ENCODE data around the gene DDX56.

- TF ChIP-seq, protein P1, sequence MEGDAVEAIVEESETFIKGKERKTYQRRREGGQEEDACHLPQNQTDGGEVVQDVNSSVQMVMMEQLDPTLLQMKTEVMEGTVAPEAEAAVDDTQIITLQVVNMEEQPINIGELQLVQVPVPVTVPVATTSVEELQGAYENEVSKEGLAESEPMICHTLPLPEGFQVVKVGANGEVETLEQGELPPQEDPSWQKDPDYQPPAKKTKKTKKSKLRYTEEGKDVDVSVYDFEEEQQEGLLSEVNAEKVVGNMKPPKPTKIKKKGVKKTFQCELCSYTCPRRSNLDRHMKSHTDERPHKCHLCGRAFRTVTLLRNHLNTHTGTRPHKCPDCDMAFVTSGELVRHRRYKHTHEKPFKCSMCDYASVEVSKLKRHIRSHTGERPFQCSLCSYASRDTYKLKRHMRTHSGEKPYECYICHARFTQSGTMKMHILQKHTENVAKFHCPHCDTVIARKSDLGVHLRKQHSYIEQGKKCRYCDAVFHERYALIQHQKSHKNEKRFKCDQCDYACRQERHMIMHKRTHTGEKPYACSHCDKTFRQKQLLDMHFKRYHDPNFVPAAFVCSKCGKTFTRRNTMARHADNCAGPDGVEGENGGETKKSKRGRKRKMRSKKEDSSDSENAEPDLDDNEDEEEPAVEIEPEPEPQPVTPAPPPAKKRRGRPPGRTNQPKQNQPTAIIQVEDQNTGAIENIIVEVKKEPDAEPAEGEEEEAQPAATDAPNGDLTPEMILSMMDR (IDR thresholded peaks at IDR 0.05): no peak
- no peak for TF ChIP-seq POLR2A (IDR thresholded peaks at IDR 0.05)
Observed at GRCh38 chr7:44535348-44536064, 38.2 kb downstream of the DDX56 start.

Data from esophagus squamous epithelium (tissue), 4 donors.